ENCODE results near the gene TBCC.

- TF ChIP-seq CTCF (IDR thresholded peaks at IDR 0.05; ENCODE audit: low read length) (no peak), EZH2 (IDR thresholded peaks at IDR 0.05; ENCODE audit: borderline replicate concordance, low read length) (no peak)
Observed at GRCh38 chr6:42758756-42759430, 13.0 kb upstream of the TBCC start.

Measured in OCI-LY1 (cell line).